GM23338 (cell line): ENCODE measurements around the gene HTR2B. TPM values are rescaled to one million over a fixed set of nuclear protein-coding genes. Genes with fewer than 3 reads are reported as not detected.

Experiments
- CREB1 ChIP-seq: fragments of 250-450 bp; sonication (Bioruptor Pico); IDR thresholded peaks from 2 replicates; pipeline ENCODE4 v1.5.0; 2020; ENCODE audit warnings: low read depth, mild to moderate bottlenecking, moderate library complexity
- CTCF ChIP-seq, 2 experiments: fragments of 200-600 bp in 1 of 2; sonication (generic) in 1 of 2; conservative IDR thresholded peaks; 2 replicates each; pipeline versions ENCODE4 v1.5.1 to v1.6.1; 2016 to 2017; ENCODE audit warnings: antibody characterized with exemption in 2 of 2, low read depth in 2 of 2, mild to moderate bottlenecking in 2 of 2, moderate library complexity in 1 of 2
- ETS1 ChIP-seq: IDR thresholded peaks from 2 replicates; pipeline ENCODE4 v1.6.1; 2016; ENCODE audit warnings: antibody characterized with exemption
- EZH2 ChIP-seq: fragments of 200-600 bp; sonication (generic); IDR thresholded peaks from one replicate; pipeline ENCODE4 v1.8.0; 2017; ENCODE audit warnings: antibody characterized with exemption, mild to moderate bottlenecking, low read depth; ENCODE audit not compliant: unreplicated experiment
- JUNB ChIP-seq: IDR thresholded peaks from one replicate; pipeline ENCODE4 v1.6.1; 2016; ENCODE audit warnings: antibody characterized with exemption; ENCODE audit not compliant: unreplicated experiment
- NANOG ChIP-seq: IDR thresholded peaks from 2 replicates; pipeline ENCODE4 v1.6.1; 2016; ENCODE audit warnings: antibody characterized with exemption, borderline replicate concordance
- POLR2AphosphoS5 ChIP-seq: IDR thresholded peaks from 2 replicates; pipeline ENCODE4 v1.6.1; 2016; ENCODE audit warnings: antibody characterized with exemption, low read depth
- STAT1 ChIP-seq: IDR thresholded peaks from one replicate; pipeline ENCODE4 v1.6.1; 2016; ENCODE audit warnings: antibody characterized with exemption; ENCODE audit not compliant: unreplicated experiment
- ZNF114 ChIP-seq: fragments of 250-450 bp; sonication (Bioruptor Pico); IDR thresholded peaks from 2 replicates; pipeline ENCODE4 v1.5.0; 2020; ENCODE audit warnings: mild to moderate bottlenecking, moderate library complexity
- ZNF331 ChIP-seq: fragments of 250-450 bp; sonication (Bioruptor Pico); IDR thresholded peaks from 2 replicates; pipeline ENCODE4 v1.5.0; 2020; ENCODE audit warnings: low read depth, mild to moderate bottlenecking, moderate library complexity
- ZNF462 ChIP-seq: fragments of 250-450 bp; sonication (Bioruptor Pico); IDR thresholded peaks from 2 replicates; pipeline ENCODE4 v1.5.0; 2020; ENCODE audit warnings: mild to moderate bottlenecking, moderate library complexity
- polyA plus RNA-seq: library from polyadenylated mRNA; unstranded; fragments of >200 nt; fragmentation: Nextera tagmentation; extraction: Ambion mirVana; gene quantifications from 2 replicates; pipeline ENCODE4 v1.2.1, GENCODE V29; 2016
- total RNA-seq: library from RNA; depleted of rRNA; stranded (reverse); fragments of >200 nt; shearing (Covaris generic); gene quantifications from 2 replicates; pipeline ENCODE4 v1.2.3, GENCODE V29; 2014

Gene HTR2B
- total and polyA plus RNA-seq, 2 experiments from 2014 or later = 0.16 TPM; not detected in 1

GRCh38 chr2:231069379-231070054 lies 55.3 kb downstream of the HTR2B start (continued):
- TF ChIP-seq ZNF462 (CRISPR knock-in tag) = no peak
- TF ChIP-seq EZH2 = no peak
- no peak for TF ChIP-seq ETS1
- no peak for TF ChIP-seq POLR2AphosphoS5
- no peak for TF ChIP-seq JUNB
- TF ChIP-seq STAT1 = no peak
- no peak for TF ChIP-seq NANOG
- TF ChIP-seq CTCF (conservative IDR thresholded peaks at IDR 0.05; ENCODE audit: low read depth in 2 of 2) = no peak
- no peak for TF ChIP-seq CREB1 (CRISPR knock-in tag)
- TF ChIP-seq ZNF331 (CRISPR knock-in tag) = no peak
- no peak for TF ChIP-seq ZNF114 (CRISPR knock-in tag)
